SK-N-SH (cell line): ENCODE results near the gene SH3D19. TPM values are rescaled to one million over a fixed set of nuclear protein-coding genes. Genes with fewer than 3 reads are reported as not detected.
A peak's percentile ranks its signal among the peaks of the same experiment; 100 is the strongest.
"Not testable (repeated sequence)": the region's sequence is repeated elsewhere in the genome, so short reads cannot be mapped to it uniquely, and the experiment has no call there.

Experiments
- CTCF ChIA-PET: fragments of 300-600, 350-600 bp; formaldehyde crosslinking; extraction: SDS; loops from one replicate; lab custom pipeline; 2021; lab: Yijun Ruan, JAX
- POLR2A ChIA-PET: fragments of 350-600 bp; sonication (Branson Sonifier 250); formaldehyde crosslinking; extraction: SDS; loops from one replicate; lab custom pipeline; 2020; ENCODE audit warnings: antibody characterized with exemption, inconsistent platforms; lab: Yijun Ruan, JAX
- DNase-seq: peaks from one replicate; pipeline ENCODE4 v3.0.0; 2012
- H2AFZ ChIP-seq: fragments of 200-600 bp; sonication (generic); 2 replicates; pipeline ENCODE4 v1.8.1; 2016; ENCODE audit warnings: antibody characterized with exemption, mild to moderate bottlenecking, low read depth
- H3F3A ChIP-seq: fragments of 200-600 bp; sonication (generic); replicated peaks from 2 replicates; pipeline ENCODE3; 2016; ENCODE audit warnings: antibody characterized with exemption, mild to moderate bottlenecking; ENCODE audit not compliant: insufficient read depth
- H3K27ac ChIP-seq, 2 experiments: fragments of 200-500 bp in 1 of 2; fragments of 200-600 bp in 1 of 2; sonication (Bioruptor generic) in 1 of 2; sonication (generic), shearing (Covaris generic) in 1 of 2; 2 replicates each; pipeline versions ENCODE4 v1.5.1 to v1.6.1; 2014 to 2016; ENCODE audit warnings: low read depth in 2 of 2, inconsistent platforms in 1 of 2, low read length in 1 of 2, mild to moderate bottlenecking in 1 of 2, mixed read lengths in 1 of 2
- H3K27me3 ChIP-seq: fragments of 200-600 bp; sonication (generic), shearing (Covaris generic); 2 replicates; pipeline ENCODE4 v1.6.1; 2016; ENCODE audit warnings: mixed run types; ENCODE audit not compliant: insufficient read depth
- H3K36me3 ChIP-seq, 2 experiments: fragments of 200-500 bp in 1 of 2; fragments of 200-600 bp in 1 of 2; sonication (Bioruptor generic) in 1 of 2; sonication (generic) in 1 of 2; replicated peaks in 1 of 2; 2 replicates each; pipeline versions ENCODE3 to v1.5.1; 2014 to 2016; ENCODE audit warnings: low read length in 1 of 2, mild to moderate bottlenecking in 1 of 2; ENCODE audit not compliant: insufficient read depth in 2 of 2, control insufficient read depth in 1 of 2
- H3K4me1 ChIP-seq, 2 experiments: fragments of 200-500 bp in 1 of 2; fragments of 200-600 bp in 1 of 2; sonication (Bioruptor generic) in 1 of 2; sonication (generic), shearing (Covaris generic) in 1 of 2; 2 replicates each; pipeline versions ENCODE4 v1.5.1 to v1.6.1; 2014 to 2016; ENCODE audit warnings: low read depth in 1 of 2, low read length in 1 of 2, mixed run types in 1 of 2; ENCODE audit not compliant: insufficient read depth in 2 of 2, control insufficient read depth in 1 of 2
- H3K4me2 ChIP-seq: fragments of 200-600 bp; sonication (generic), shearing (Covaris generic); 2 replicates; pipeline ENCODE4 v1.6.1; 2017; ENCODE audit warnings: mixed run types
- H3K4me3 ChIP-seq, 2 experiments: fragments of 200-500 bp in 1 of 2; fragments of 200-600 bp in 1 of 2; sonication (Bioruptor generic) in 1 of 2; sonication (generic), shearing (Covaris generic) in 1 of 2; 2 replicates each; pipeline versions ENCODE4 v1.5.1 to v1.8.1; 2014 to 2016; ENCODE audit warnings: low read depth in 2 of 2, inconsistent platforms in 1 of 2, low read length in 1 of 2, mild to moderate bottlenecking in 1 of 2, mixed read lengths in 1 of 2, moderate library complexity in 1 of 2
- H3K79me2 ChIP-seq: fragments of 200-600 bp; sonication (generic); 2 replicates; pipeline ENCODE4 v1.8.1; 2017; ENCODE audit warnings: mild to moderate bottlenecking; ENCODE audit not compliant: insufficient read depth
- H3K9ac ChIP-seq: fragments of 200-600 bp; sonication (generic); 2 replicates; pipeline ENCODE4 v1.6.1; 2017; ENCODE audit warnings: mixed run types
- H3K9me2 ChIP-seq: fragments of 200-600 bp; sonication (generic); 2 replicates; pipeline ENCODE4 v1.6.1; 2017; ENCODE audit warnings: mixed run types
- H3K9me3 ChIP-seq: fragments of 200-600 bp; sonication (generic); 2 replicates; pipeline ENCODE4 v1.6.1; 2017; ENCODE audit warnings: mixed run types, mild to moderate bottlenecking, moderate library complexity
- H4K20me1 ChIP-seq: fragments of 200-600 bp; sonication (generic); 2 replicates; pipeline ENCODE4 v1.6.1; 2017; ENCODE audit warnings: mild to moderate bottlenecking, mixed run types; ENCODE audit not compliant: insufficient read depth
- EP300 ChIP-seq, 2 experiments: IDR thresholded peaks; 2 replicates each; pipeline versions ENCODE4 v1.4.0 to v1.6.1; 2012; ENCODE audit warnings: borderline replicate concordance in 1 of 2, low read depth in 1 of 2, low read length in 1 of 2
- FOXM1 ChIP-seq: IDR thresholded peaks from 2 replicates; pipeline ENCODE4 v1.4.0; 2012; ENCODE audit warnings: low read depth, mild to moderate bottlenecking
- MXI1 ChIP-seq: IDR thresholded peaks from 2 replicates; pipeline ENCODE4 v1.6.1; 2012; ENCODE audit warnings: mild to moderate bottlenecking, low read depth, low read length, improper control_type of control experiment
- RAD21 ChIP-seq: IDR thresholded peaks from 2 replicates; pipeline ENCODE4 v1.6.1; 2012; ENCODE audit warnings: mild to moderate bottlenecking, low read length
- SMC3 ChIP-seq: IDR thresholded peaks from 2 replicates; pipeline ENCODE4 v1.6.1; 2012; ENCODE audit warnings: low read depth, low read length, improper control_type of control experiment
- TCF12 ChIP-seq: IDR thresholded peaks from 2 replicates; pipeline ENCODE4 v1.4.0; 2012
- WGBS: methylation state at CpG from one replicate; pipeline ENCODE4 v1.1.6; 2017; ENCODE audit warnings: low lambda C conversion rate; 5-methylcytosine and 5-hydroxymethylcytosine counted together
- polyA plus RNA-seq, 3 experiments: library from polyadenylated mRNA; depleted of rRNA; stranded (reverse); fragments of >200 nt; gene quantifications; 2 replicates each; pipeline ENCODE4 v1.2.3, GENCODE V29; 2012
- TF ChIP-seq, protein P1 (sequence below): IDR thresholded peaks from 2 replicates; pipeline ENCODE4 v1.4.0; 2012; ENCODE audit warnings: low read depth, borderline replicate concordance
- TF ChIP-seq, protein P2 (sequence below): fragments of 200-600 bp; sonication (generic); IDR thresholded peaks from 2 replicates; pipeline ENCODE4 v1.6.1; 2017; ENCODE audit warnings: antibody characterized with exemption, mild to moderate bottlenecking, moderate library complexity

SH3D19 gene
- polyA plus RNA-seq, 1 of the 3 experiments (the other 2 are of a cell fraction) = 7.1 TPM

DNA sequence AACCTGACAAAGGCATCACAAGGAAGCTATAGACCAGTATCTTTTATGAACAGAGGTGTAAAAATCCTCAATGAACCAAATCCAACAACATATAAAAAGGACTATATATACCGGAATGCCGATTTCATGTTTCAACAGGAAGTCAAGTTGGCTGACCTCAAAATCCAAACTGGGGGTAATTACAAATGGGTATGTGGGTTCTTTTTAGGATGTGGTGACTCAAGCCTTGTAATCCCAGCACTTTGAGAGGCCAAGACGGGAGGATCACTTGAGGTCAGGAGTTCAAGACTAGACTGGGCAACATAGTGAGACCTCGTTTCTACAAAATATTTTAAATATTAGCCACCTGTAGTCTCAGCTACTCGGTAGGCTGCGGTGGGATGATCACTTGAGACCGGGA, 38.0 kb downstream of the SH3D19 start (continued):
- TF ChIP-seq MXI1 (no peak), TCF12 (no peak)

DNA sequence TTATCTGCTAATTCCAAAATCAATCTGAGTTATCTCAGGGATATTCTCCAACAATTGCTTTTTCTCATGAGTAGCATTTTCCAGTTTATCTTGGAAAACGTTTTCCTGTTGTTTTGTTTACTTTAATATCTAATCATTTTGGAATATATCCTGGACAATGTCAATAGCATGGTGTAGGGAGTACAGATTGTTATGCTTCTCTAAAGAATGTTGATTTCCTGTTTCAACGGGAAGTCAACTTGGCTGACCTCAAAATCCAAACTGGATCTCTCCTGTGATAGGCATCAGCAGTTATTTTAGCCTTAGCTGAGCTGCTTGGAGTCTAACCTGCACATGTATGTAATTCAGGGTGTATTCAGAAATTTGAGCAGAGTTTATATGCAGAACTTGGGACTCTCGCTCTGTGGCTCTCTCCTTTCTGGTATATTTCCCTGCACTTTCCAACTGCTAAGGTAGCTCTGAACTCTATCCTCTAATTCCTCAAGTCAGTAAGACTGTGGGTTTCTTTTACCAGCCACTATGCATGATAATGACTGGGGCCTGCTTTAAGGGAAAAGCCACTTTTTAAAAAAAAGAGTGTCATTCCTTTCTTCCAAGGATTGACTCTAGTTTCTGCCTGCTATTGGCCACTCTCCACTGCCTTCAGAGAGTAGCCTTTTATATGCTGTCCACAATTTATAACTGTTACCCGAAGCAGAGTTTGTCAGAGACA, 40.7 kb downstream of the SH3D19 start:
- Histone ChIP-seq H3K9me2 (no peaks in the 10 kb centered on the region), H2AFZ (no peak overlapping the region), H3K27ac (no peak overlapping the region), H3F3A (no peaks in the 10 kb centered on the region), H3K4me3 (no peak overlapping the region), H3K79me2 (peaks cover 55% of the 10 kb centered on the region), H3K36me3 (peaks cover 0 to 5% of the 10 kb centered on the region in 2 experiments), H3K9ac (no peak overlapping the region), H3K27me3 (no peaks in the 10 kb centered on the region), H3K4me1 (no peaks in the 10 kb centered on the region), H3K9me3 (no peaks in the 10 kb centered on the region), H3K4me2 (no peak overlapping the region), H4K20me1 (no peaks in the 10 kb centered on the region)
- no peak for DNase-seq
- ChIA-PET CTCF (no interaction called here), POLR2A (no interaction called here)
- TF ChIP-seq EP300 (IDR thresholded peaks at IDR 0.05; ENCODE audit: borderline replicate concordance in 1 of 2, low read depth in 1 of 2, low read length in 1 of 2) = no peak
- WGBS = 63% methylated on average over 4 of the region's 4 CpGs

DNA sequence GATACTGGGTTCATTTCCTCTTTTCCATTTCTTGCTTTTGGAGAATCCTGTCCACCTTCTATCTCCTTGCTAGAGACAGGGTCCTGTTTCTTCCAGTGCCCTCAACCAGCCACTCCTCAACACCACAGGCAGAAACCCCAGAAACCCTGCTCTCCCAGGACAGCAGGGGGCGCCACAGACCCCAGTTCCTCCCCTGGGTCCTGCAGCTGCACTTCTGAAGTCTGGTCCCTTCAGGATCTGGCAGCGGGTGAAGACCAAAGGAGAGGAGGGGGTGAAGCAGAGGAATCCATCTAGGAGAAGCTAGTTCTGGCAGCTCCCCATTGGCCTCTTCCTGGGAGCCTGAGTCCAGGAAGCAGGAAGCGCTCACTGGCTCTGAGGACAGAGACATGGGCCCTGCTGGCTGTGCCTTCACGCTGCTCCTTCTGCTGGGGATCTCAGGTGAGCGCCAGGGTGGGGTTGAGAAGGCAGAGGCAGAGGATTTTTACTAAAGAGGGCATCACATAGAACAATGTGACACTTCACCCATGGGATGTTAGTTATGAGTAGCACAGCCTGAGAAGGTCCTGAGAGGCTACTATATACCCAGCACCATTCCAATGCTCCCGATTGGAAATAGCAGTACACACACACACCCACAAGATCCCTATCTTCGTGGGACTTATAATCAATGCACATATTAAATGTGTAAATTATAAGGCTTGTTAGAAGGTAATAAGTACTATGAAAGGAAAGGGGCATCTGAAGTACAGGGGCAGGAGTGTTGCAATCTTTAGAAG, 48.4 kb downstream of the SH3D19 start, which contains the start of gene PRSS48:
TSS of gene PRSS48 (plus strand) at position 375 of the 776 bp plus-strand sequence. CDS start at position 387, 12 bp downstream.
- Histone ChIP-seq H3K9ac (no peak within 1 kb of the TSS), H3K4me3 (peak within 1 kb of the TSS in 1 of 2 experiments; percentile 35; a peak in 1 of 4 replicates), H3K79me2 (peaks cover 17% of the 10 kb centered on the region; the same call in 1 of the 2 replicates), H3K27me3 (no peaks in the 10 kb centered on the region), H3K9me3 (no peaks in the 10 kb centered on the region)
- DNase-seq = peak; percentile 68
- peak; percentile 72 for TF ChIP-seq SMC3
- TF ChIP-seq, protein P1, sequence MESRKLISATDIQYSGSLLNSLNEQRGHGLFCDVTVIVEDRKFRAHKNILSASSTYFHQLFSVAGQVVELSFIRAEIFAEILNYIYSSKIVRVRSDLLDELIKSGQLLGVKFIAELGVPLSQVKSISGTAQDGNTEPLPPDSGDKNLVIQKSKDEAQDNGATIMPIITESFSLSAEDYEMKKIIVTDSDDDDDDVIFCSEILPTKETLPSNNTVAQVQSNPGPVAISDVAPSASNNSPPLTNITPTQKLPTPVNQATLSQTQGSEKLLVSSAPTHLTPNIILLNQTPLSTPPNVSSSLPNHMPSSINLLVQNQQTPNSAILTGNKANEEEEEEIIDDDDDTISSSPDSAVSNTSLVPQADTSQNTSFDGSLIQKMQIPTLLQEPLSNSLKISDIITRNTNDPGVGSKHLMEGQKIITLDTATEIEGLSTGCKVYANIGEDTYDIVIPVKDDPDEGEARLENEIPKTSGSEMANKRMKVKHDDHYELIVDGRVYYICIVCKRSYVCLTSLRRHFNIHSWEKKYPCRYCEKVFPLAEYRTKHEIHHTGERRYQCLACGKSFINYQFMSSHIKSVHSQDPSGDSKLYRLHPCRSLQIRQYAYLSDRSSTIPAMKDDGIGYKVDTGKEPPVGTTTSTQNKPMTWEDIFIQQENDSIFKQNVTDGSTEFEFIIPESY = no peak
- TF ChIP-seq FOXM1 = 0 out of 2 replicates have a peak, but pooled peaks have one; percentile 31
- TF ChIP-seq, protein P2, sequence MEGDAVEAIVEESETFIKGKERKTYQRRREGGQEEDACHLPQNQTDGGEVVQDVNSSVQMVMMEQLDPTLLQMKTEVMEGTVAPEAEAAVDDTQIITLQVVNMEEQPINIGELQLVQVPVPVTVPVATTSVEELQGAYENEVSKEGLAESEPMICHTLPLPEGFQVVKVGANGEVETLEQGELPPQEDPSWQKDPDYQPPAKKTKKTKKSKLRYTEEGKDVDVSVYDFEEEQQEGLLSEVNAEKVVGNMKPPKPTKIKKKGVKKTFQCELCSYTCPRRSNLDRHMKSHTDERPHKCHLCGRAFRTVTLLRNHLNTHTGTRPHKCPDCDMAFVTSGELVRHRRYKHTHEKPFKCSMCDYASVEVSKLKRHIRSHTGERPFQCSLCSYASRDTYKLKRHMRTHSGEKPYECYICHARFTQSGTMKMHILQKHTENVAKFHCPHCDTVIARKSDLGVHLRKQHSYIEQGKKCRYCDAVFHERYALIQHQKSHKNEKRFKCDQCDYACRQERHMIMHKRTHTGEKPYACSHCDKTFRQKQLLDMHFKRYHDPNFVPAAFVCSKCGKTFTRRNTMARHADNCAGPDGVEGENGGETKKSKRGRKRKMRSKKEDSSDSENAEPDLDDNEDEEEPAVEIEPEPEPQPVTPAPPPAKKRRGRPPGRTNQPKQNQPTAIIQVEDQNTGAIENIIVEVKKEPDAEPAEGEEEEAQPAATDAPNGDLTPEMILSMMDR = peak; percentile 89
- TF ChIP-seq RAD21 = peak; percentile 78
- TF ChIP-seq, all 33 proteins: peak for 4
- ChIA-PET POLR2A (no interaction called here), CTCF (interaction anchor here (0.6 to 2.1 kb wide), 20 partner anchors 11 to 336 kb away, joined by 3 to 15 read pairs (median 3); no protein-coding TSS in a partner anchor)
- Histone ChIP-seq H3F3A (no peaks in the 10 kb centered on the region), H2AFZ (no peak within 1 kb of the TSS), H3K36me3 (no peaks in the 10 kb centered on the region), H3K4me2 (no peak within 1 kb of the TSS), H3K4me1 (no peaks in the 10 kb centered on the region; a peak in 1 of 4 replicates), H4K20me1 (no peaks in the 10 kb centered on the region), H3K27ac (no peak within 1 kb of the TSS), H3K9me2 (no peaks in the 10 kb centered on the region)
- WGBS = 71% methylated on average over 7 of the region's 7 CpGs

DNA sequence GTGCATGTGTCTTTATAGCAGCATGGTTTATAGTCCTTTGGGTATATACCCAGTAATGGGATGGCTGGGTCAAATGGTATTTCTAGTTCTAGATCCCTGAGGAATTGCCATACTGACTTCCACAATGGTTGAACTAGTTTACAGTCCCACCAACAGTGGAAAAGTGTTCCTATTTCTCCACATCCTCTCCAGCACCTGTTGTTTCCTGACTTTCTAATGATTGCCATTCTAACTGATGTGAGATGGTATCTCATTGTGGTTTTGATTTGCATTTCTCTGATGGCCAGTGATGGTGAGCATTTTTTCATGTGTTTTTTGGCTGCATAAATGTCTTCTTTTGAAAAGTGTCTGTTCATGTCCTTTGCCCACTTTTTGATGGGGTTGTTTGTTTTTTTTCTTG, 56.5 kb downstream of the SH3D19 start:
- H3F3A ChIP-seq, CTCF ChIA-PET, H2AFZ ChIP-seq: not testable (repeated sequence)

More for the DNA sequence above, 56.5 kb downstream of the SH3D19 start:
- H3K4me1 ChIP-seq, H3K9me2 ChIP-seq, H4K20me1 ChIP-seq, H3K4me3 ChIP-seq, H3K27ac ChIP-seq, H3K36me3 ChIP-seq, H3K9ac ChIP-seq, H3K4me2 ChIP-seq, H3K9me3 ChIP-seq, DNase-seq, POLR2A ChIA-PET, H3K27me3 ChIP-seq: not testable (repeated sequence)
- peaks cover 25% of the 10 kb centered on the region; the same call in 1 of the 2 replicates for H3K79me2 ChIP-seq
